ENCODE measurements around the gene CPB2.

Gene CPB2

GRCh38 chr13:46038296-46038695 is 66.5 kb downstream of the CPB2 start:
- no peak overlapping the region for H3K18ac ChIP-seq (ENCODE audit: low read length)
- H3K4me2 ChIP-seq (ENCODE audit: low read length), result no peak overlapping the region
- H3K27ac ChIP-seq (ENCODE audit: low read depth, low read length), result no peak overlapping the region
- H2BK120ac ChIP-seq (ENCODE audit: low read depth, low read length), result no peak overlapping the region
- no peak overlapping the region for H3K4ac ChIP-seq (ENCODE audit: low read depth, low read length)
- no peak overlapping the region for H3K56ac ChIP-seq (ENCODE audit: low read length)
- no peak for DNase-seq
- H3K4me1 ChIP-seq (ENCODE audit: control insufficient read depth, low read depth, low read length), result no peaks in the 10 kb centered on the region
- no peak overlapping the region for H3K9ac ChIP-seq (ENCODE audit: low read length)
- no peak overlapping the region for H2BK5ac ChIP-seq (ENCODE audit: low read length)
- H2AK5ac ChIP-seq (ENCODE audit: low read length), result no peak overlapping the region
- peaks cover 1% of the 10 kb centered on the region for H3K79me2 ChIP-seq (ENCODE audit: control insufficient read depth, insufficient read depth, low read length)
- H3K23ac ChIP-seq (ENCODE audit: low read length), result no peak overlapping the region
- H4K8ac ChIP-seq (ENCODE audit: low read depth, low read length), result no peak overlapping the region
- no peak overlapping the region for H2BK15ac ChIP-seq (replicated peaks; ENCODE audit: low read depth)
- no peak overlapping the region for H4K5ac ChIP-seq (ENCODE audit: low read length)
- H3K27me3 ChIP-seq (ENCODE audit: insufficient read depth, low read length, poor library complexity), result no peaks in the 10 kb centered on the region
- peaks cover 2% of the 10 kb centered on the region for H3K79me1 ChIP-seq (ENCODE audit: low read length)
- WGBS (ENCODE audit: extremely low coverage, insufficient coverage, low lambda C conversion rate), result no CpG with 5 or more reads among the region's 4 CpGs
- no peak overlapping the region for H3K4me3 ChIP-seq (ENCODE audit: low read length)
- H3K36me3 ChIP-seq (ENCODE audit: control insufficient read depth, insufficient read depth, low read length), result no peaks in the 10 kb centered on the region

GRCh38 chr13:46035066-46035465 is 69.8 kb downstream of the CPB2 start:
- Histone ChIP-seq H3K4me1 (ENCODE audit: control insufficient read depth, low read depth, low read length) (no peaks in the 10 kb centered on the region), H2AK5ac (ENCODE audit: low read length) (no peak overlapping the region), H3K4ac (ENCODE audit: low read depth, low read length) (no peak overlapping the region), H4K5ac (ENCODE audit: low read length) (no peak overlapping the region), H2BK15ac (replicated peaks; ENCODE audit: low read depth) (no peak overlapping the region), H3K56ac (ENCODE audit: low read length) (no peak overlapping the region), H3K36me3 (ENCODE audit: control insufficient read depth, insufficient read depth, low read length) (no peaks in the 10 kb centered on the region), H3K4me2 (ENCODE audit: low read length) (no peak overlapping the region), H3K79me2 (ENCODE audit: control insufficient read depth, insufficient read depth, low read length) (peaks cover 5% of the 10 kb centered on the region), H3K79me1 (ENCODE audit: low read length) (peaks cover 3% of the 10 kb centered on the region), H3K27me3 (ENCODE audit: insufficient read depth, low read length, poor library complexity) (no peaks in the 10 kb centered on the region), H3K9ac (ENCODE audit: low read length) (no peak overlapping the region), H3K23ac (ENCODE audit: low read length) (no peak overlapping the region), H2BK5ac (ENCODE audit: low read length) (no peak overlapping the region), H4K8ac (ENCODE audit: low read depth, low read length) (no peak overlapping the region), H3K4me3 (ENCODE audit: low read length) (no peak overlapping the region), H2BK120ac (ENCODE audit: low read depth, low read length) (no peak overlapping the region), H3K27ac (ENCODE audit: low read depth, low read length) (no peak overlapping the region), H3K18ac (ENCODE audit: low read length) (no peak overlapping the region)
- peak; percentile 13 for DNase-seq
- no CpG with 5 or more reads among the region's 2 CpGs for WGBS (ENCODE audit: extremely low coverage, insufficient coverage, low lambda C conversion rate)

- Histone ChIP-seq H3K9ac (ENCODE audit: low read length) (no peak overlapping the region), H3K27me3 (ENCODE audit: insufficient read depth, low read length, poor library complexity) (no peaks in the 10 kb centered on the region), H3K79me1 (ENCODE audit: low read length) (peaks cover 2% of the 10 kb centered on the region), H3K56ac (ENCODE audit: low read length) (no peak overlapping the region), H3K18ac (ENCODE audit: low read length) (no peak overlapping the region), H3K4me1 (ENCODE audit: control insufficient read depth, low read depth, low read length) (no peaks in the 10 kb centered on the region), H3K27ac (ENCODE audit: low read depth, low read length) (no peak overlapping the region), H2BK15ac (replicated peaks; ENCODE audit: low read depth) (no peak overlapping the region), H4K5ac (ENCODE audit: low read length) (no peak overlapping the region), H2AK5ac (ENCODE audit: low read length) (no peak overlapping the region), H3K23ac (ENCODE audit: low read length) (no peak overlapping the region), H3K79me2 (ENCODE audit: control insufficient read depth, insufficient read depth, low read length) (peaks cover 5% of the 10 kb centered on the region), H2BK120ac (ENCODE audit: low read depth, low read length) (no peak overlapping the region), H2BK5ac (ENCODE audit: low read length) (no peak overlapping the region), H3K4me3 (ENCODE audit: low read length) (no peak overlapping the region), H3K4ac (ENCODE audit: low read depth, low read length) (no peak overlapping the region), H3K36me3 (ENCODE audit: control insufficient read depth, insufficient read depth, low read length) (no peaks in the 10 kb centered on the region), H4K8ac (ENCODE audit: low read depth, low read length) (no peak overlapping the region), H3K4me2 (ENCODE audit: low read length) (no peak overlapping the region)
- no peak for DNase-seq
These were observed 72.5 kb downstream of the CPB2 start for GRCh38 chr13:46032341-46032740.

GRCh38 chr13:46031581-46032263 is 73.1 kb downstream of the CPB2 start:
- Histone ChIP-seq H4K5ac (ENCODE audit: low read length) (no peak overlapping the region), H3K4me3 (ENCODE audit: low read length) (no peak overlapping the region), H3K27ac (ENCODE audit: low read depth, low read length) (no peak overlapping the region), H3K36me3 (ENCODE audit: control insufficient read depth, insufficient read depth, low read length) (no peaks in the 10 kb centered on the region), H4K8ac (ENCODE audit: low read depth, low read length) (no peak overlapping the region), H3K4me1 (ENCODE audit: control insufficient read depth, low read depth, low read length) (no peaks in the 10 kb centered on the region), H3K27me3 (ENCODE audit: insufficient read depth, low read length, poor library complexity) (no peaks in the 10 kb centered on the region), H2BK120ac (ENCODE audit: low read depth, low read length) (no peak overlapping the region), H3K4me2 (ENCODE audit: low read length) (no peak overlapping the region), H3K4ac (ENCODE audit: low read depth, low read length) (no peak overlapping the region), H3K9ac (ENCODE audit: low read length) (no peak overlapping the region), H2BK5ac (ENCODE audit: low read length) (no peak overlapping the region), H2AK5ac (ENCODE audit: low read length) (no peak overlapping the region), H3K79me2 (ENCODE audit: control insufficient read depth, insufficient read depth, low read length) (peaks cover 7% of the 10 kb centered on the region), H3K23ac (ENCODE audit: low read length) (no peak overlapping the region), H3K79me1 (ENCODE audit: low read length) (peaks cover 2% of the 10 kb centered on the region), H3K18ac (ENCODE audit: low read length) (no peak overlapping the region), H2BK15ac (replicated peaks; ENCODE audit: low read depth) (no peak overlapping the region), H3K56ac (ENCODE audit: low read length) (no peak overlapping the region)
- no CpG with 5 or more reads among the region's 4 CpGs for WGBS (ENCODE audit: extremely low coverage, insufficient coverage, low lambda C conversion rate)
- no peak for DNase-seq

- Histone ChIP-seq H3K4ac (ENCODE audit: low read depth, low read length) (no peak overlapping the region), H4K8ac (ENCODE audit: low read depth, low read length) (no peak overlapping the region), H3K4me3 (ENCODE audit: low read length) (no peak overlapping the region), H3K23ac (ENCODE audit: low read length) (no peak overlapping the region), H3K79me2 (ENCODE audit: control insufficient read depth, insufficient read depth, low read length) (peaks cover 3% of the 10 kb centered on the region), H2BK120ac (ENCODE audit: low read depth, low read length) (no peak overlapping the region), H3K18ac (ENCODE audit: low read length) (no peak overlapping the region), H2BK15ac (replicated peaks; ENCODE audit: low read depth) (no peak overlapping the region), H2AK5ac (ENCODE audit: low read length) (no peak overlapping the region), H3K27me3 (ENCODE audit: insufficient read depth, low read length, poor library complexity) (no peaks in the 10 kb centered on the region), H4K5ac (ENCODE audit: low read length) (no peak overlapping the region), H3K9ac (ENCODE audit: low read length) (no peak overlapping the region), H3K27ac (ENCODE audit: low read depth, low read length) (no peak overlapping the region), H3K4me2 (ENCODE audit: low read length) (no peak overlapping the region), H2BK5ac (ENCODE audit: low read length) (no peak overlapping the region), H3K56ac (ENCODE audit: low read length) (no peak overlapping the region), H3K79me1 (ENCODE audit: low read length) (no peaks in the 10 kb centered on the region), H3K4me1 (ENCODE audit: control insufficient read depth, low read depth, low read length) (peaks cover 2% of the 10 kb centered on the region), H3K36me3 (ENCODE audit: control insufficient read depth, insufficient read depth, low read length) (no peaks in the 10 kb centered on the region)
- no peak for DNase-seq
- 100% methylated on average over 1 of the region's 4 CpGs for WGBS (ENCODE audit: extremely low coverage, insufficient coverage, low lambda C conversion rate)
These were observed 79.7 kb downstream of the CPB2 start for GRCh38 chr13:46025157-46025556.

- no peaks in the 10 kb centered on the region for H3K79me1 ChIP-seq (ENCODE audit: low read length)
- H3K9ac ChIP-seq (ENCODE audit: low read length), result no peak overlapping the region
- no peaks in the 10 kb centered on the region for H3K36me3 ChIP-seq (ENCODE audit: control insufficient read depth, insufficient read depth, low read length)
- H3K27ac ChIP-seq (ENCODE audit: low read depth, low read length), result no peak overlapping the region
- H2BK5ac ChIP-seq (ENCODE audit: low read length), result no peak overlapping the region
- no peak overlapping the region for H4K5ac ChIP-seq (ENCODE audit: low read length)
- DNase-seq, result no peak
- H3K4me2 ChIP-seq (ENCODE audit: low read length), result no peak overlapping the region
- H3K4me3 ChIP-seq (ENCODE audit: low read length), result no peak overlapping the region
- no peak overlapping the region for H4K8ac ChIP-seq (ENCODE audit: low read depth, low read length)
- H3K23ac ChIP-seq (ENCODE audit: low read length), result no peak overlapping the region
- no peak overlapping the region for H3K56ac ChIP-seq (ENCODE audit: low read length)
- WGBS (ENCODE audit: extremely low coverage, insufficient coverage, low lambda C conversion rate), result no CpG with 5 or more reads among the region's 2 CpGs
- peaks cover 1% of the 10 kb centered on the region for H3K79me2 ChIP-seq (ENCODE audit: control insufficient read depth, insufficient read depth, low read length)
- no peak overlapping the region for H3K18ac ChIP-seq (ENCODE audit: low read length)
- H2BK15ac ChIP-seq (replicated peaks; ENCODE audit: low read depth), result no peak overlapping the region
- no peak overlapping the region for H2BK120ac ChIP-seq (ENCODE audit: low read depth, low read length)
- no peaks in the 10 kb centered on the region for H3K27me3 ChIP-seq (ENCODE audit: insufficient read depth, low read length, poor library complexity)
- H3K4ac ChIP-seq (ENCODE audit: low read depth, low read length), result no peak overlapping the region
- peaks cover 2% of the 10 kb centered on the region for H3K4me1 ChIP-seq (ENCODE audit: control insufficient read depth, low read depth, low read length)
- H2AK5ac ChIP-seq (ENCODE audit: low read length), result no peak overlapping the region
These were observed 82.4 kb downstream of the CPB2 start for GRCh38 chr13:46022481-46022880.

Measured in mesendoderm (in vitro differentiated cells).